Stimulated activated CD4-positive, alpha-beta T cell treated with anti-CD3 and anti-CD28 coated beads, Interleukin-2, amount 100 ng/mL, for 24 hours (primary cell): ENCODE measurements around the gene OST4.

Source experiments
- DNase-seq, 2 donors: peaks; one replicate each; pipeline ENCODE4 v3.0.0-alpha.2; 2020

Gene OST4

DNA sequence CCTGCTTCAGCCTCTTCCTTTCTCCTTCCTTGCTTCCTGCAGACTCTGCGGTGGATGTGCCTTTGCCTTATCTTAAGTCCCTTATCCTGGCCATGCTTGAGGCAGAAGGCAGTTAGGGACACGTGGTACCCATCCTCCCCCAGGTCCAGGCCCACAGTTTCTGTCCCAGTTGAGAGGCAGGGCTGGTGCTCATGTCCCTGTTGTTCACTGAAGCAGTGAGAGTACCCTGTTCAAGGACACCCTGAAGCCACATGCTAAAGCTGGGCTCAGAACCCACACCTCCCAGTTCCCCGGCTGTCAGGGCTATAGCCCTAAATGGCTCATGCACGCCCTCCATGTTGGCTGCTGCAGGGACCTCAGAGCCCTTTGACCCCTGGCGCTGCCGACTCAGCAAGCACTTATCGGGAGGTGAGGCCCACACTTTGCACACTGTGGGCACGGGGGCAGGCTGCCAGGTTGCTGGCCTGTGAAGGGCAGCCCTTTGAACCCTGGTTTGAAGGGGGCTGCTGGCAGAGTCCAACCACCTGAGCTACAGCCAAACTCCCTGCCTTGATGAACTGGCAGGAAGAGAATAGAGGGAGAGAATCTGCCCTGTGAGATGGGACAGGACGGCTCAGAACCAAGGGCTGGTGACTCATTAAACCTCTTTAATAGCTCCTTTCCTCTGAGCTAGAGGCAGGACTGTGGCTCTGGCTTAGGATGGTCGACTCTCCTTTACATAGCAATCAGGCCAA, 21.4 kb upstream of the OST4 start:
- DNase-seq: no peak

DNA sequence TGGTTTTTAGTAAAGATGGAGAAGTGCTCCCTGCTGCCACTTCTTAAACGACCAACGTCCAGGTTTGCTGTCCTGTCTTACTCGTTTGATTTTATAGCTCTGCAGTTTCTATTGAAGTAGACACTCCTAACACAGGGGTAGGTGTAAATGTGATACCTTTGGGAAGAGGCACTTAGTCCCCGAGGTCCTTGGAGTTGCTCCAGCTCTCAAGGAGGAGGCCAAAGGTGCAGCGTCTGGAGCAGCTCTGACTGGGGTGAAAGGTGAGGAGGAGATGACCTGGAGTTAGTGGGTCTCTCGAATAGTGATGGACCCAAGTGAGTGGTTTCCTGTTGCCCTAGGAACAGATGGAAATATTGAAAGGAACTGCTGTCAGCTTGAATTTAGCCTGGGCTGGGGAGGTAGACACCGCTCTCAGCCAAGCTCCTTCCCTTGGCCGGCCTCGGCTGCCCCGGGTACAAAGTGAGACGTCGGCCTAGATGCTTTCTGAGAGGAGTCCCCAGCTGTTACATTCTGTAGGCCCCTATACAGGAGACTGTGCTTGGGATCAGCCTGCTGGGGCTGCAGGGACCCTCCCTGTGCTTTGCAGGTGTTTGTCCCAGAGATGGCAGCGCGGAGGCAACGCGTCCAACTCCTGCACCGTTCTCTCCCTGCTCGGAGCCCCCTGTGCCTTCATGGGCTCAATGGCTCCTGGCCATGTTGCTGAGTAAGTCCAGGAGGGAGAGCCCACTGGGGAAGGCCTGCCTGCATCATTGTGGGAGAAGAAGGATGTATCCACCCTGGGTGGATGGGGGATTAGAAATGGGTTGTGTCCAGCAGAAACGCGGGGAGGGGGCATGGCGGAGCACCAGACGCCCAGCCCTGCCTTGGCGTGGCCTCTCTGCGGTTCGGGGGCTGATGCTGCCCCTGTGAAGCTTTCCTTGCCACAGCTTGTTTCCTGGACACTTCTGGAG, 20.6 kb upstream of the OST4 start:
- DNase-seq: no peak

- no peak for DNase-seq
Measured at GRCh38 chr2:27089111-27089954, 17.9 kb upstream of the OST4 start.

GRCh38 chr2:27088634-27089033, 17.2 kb upstream of the OST4 start:
- no peak for DNase-seq

- DNase-seq: no peak
Measured at GRCh38 chr2:27087823-27088410, 16.5 kb upstream of the OST4 start.

- peak in 1 of 2 donors; percentile 37 for DNase-seq
Measured at GRCh38 chr2:27086724-27087593, 15.5 kb upstream of the OST4 start, which contains the start of gene KHK. TSS of gene KHK (plus strand) at chr2:27086772. CDS start at chr2:27087260, 488 bp downstream.

GRCh38 chr2:27086090-27086723, 14.8 kb upstream of the OST4 start:
- DNase-seq: peak; percentile 98

DNA sequence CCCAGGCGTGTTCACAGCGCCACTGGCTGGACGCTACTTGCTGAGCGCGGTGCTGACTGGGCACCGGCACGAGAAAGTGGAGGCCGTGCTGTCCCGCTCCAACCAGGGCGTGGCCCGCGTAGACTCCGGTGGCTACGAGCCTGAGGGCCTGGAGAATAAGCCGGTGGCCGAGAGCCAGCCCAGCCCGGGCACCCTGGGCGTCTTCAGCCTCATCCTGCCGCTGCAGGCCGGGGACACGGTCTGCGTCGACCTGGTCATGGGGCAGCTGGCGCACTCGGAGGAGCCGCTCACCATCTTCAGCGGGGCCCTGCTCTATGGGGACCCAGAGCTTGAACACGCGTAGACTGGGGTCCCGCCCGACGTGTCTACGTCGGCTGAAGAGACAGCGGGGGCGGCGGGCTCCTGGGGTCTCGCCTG, 14.2 kb upstream of the OST4 start:
- peak; percentile 45 to 54 for DNase-seq

- DNase-seq: no peak
Measured at GRCh38 chr2:27085062-27085672, 13.7 kb upstream of the OST4 start.

- no peak for DNase-seq
Measured at GRCh38 chr2:27084297-27085061, 13.0 kb upstream of the OST4 start.

DNA sequence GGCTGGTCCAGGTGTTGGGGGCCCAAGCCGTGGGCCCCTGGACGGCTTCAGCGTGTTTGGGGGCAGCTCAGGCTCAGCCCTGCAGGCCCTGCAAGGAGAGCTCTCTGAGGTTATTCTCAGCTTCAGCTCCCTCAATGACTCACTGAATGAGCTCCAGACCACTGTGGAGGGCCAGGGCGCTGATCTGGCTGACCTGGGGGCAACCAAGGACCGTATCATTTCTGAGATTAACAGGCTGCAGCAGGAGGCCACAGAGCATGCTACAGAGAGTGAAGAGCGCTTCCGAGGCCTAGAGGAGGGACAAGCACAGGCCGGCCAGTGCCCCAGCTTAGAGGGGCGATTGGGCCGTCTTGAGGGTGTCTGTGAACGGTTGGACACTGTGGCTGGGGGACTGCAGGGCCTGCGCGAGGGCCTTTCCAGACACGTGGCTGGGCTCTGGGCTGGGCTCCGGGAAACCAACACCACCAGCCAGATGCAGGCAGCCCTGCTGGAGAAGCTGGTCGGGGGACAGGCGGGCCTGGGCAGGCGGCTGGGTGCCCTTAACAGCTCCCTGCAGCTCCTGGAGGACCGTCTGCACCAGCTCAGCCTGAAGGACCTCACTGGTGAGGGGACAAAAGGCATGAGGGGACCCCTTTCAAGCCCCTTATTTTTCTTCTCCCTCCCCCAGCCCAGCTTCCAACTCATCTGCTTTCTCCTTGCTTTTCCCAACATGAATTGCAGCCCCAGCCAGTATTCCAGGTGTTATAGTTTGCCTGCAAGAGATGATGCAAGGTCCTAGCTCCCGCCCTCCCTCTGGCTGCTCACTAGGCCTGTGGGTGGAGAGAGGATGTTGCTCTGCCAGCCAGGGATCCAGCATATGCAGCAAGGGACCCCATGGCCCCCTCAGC, 12.2 kb upstream of the OST4 start:
- DNase-seq: no peak

DNA sequence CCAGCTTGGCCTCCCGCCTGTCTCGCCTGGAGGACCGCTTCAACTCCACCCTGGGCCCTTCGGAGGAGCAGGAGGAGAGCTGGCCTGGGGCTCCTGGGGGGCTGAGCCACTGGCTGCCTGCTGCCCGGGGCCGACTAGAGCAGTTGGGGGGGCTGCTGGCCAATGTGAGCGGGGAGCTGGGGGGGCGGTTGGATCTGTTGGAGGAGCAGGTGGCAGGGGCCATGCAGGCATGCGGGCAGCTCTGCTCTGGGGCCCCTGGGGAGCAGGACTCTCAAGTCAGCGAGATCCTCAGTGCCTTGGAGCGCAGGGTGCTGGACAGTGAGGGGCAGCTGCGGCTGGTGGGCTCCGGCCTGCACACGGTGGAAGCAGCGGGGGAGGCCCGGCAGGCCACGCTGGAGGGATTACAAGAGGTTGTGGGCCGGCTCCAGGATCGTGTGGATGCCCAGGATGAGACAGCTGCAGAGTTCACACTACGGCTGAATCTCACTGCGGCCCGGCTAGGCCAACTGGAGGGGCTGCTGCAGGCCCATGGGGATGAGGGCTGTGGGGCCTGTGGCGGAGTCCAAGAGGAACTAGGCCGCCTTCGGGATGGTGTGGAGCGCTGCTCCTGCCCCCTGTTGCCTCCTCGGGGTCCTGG, 11.4 kb upstream of the OST4 start:
- no peak for DNase-seq

- no peak for DNase-seq
Measured at GRCh38 chr2:27081984-27082772, 10.7 kb upstream of the OST4 start.

DNA sequence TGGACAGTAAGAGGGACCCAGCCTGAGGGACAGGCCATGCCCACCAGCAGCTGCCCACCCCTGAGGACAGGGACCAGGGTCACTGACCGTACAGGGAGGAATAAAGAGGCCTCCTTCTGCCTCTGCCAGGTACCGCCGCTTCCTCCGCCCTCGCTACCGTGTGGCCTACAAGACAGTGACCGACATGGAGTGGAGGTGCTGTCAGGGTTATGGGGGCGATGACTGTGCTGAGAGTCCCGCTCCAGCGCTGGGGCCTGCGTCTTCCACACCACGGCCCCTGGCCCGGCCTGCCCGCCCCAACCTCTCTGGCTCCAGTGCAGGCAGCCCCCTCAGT, 9.1 kb upstream of the OST4 start:
- no peak for DNase-seq

DNA sequence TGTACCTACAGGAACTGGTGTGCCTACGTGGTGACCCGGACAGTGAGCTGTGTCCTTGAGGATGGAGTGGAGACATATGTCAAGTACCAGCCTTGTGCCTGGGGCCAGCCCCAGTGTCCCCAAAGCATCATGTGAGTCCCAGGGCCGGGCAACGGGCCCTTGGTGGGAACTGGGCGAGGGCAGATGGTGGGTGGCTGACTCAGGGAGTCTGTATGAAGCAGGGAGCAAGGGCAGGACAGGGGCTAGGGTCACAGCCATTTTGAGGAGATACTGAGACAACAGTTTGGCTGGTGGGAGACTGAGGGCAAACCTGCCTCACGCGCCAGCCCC, 8.7 kb upstream of the OST4 start:
- no peak for DNase-seq

DNA sequence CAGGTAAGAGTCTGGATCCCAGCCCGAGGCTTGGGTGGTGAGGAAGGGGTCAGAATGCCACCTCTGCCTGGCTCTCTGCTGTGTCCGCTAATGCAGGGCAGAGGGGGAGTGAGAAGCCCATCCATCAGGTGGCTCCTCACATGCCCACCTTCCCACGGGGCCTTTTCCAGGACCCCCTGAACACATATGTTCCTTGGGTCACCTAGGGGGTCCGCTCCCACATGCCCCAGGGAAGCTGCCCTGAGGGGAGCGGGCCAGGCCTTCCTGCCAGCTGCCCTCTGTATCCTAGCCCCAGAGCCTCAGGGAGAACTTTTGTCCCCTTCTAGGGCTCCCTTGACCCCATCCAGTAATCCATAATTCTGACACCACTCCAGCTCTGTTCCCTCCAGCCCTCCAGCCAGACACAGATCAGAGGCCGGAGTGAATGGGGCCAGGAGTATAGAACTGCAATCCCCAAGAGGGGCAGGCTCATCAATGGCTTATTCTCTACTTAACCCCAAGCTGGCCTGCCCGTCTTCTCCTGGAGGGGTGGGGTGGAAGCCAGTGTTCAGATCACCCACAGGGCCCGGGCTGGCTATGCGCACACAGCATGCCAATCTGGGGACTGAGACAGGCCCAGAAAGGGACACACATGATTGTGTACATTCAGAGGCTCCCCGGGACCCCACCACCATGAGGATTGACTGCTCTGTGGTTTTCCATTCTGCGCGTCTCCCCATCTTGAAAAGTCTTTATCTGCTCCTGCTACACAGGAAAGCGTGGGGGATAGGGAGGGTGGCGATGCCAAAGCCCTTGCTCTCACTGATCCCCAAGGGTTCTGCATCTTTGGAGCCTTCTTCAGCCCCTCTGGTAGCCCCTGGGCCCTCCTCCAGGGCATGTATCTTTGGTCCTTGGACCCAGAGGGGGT, 8.0 kb upstream of the OST4 start:
- no peak for DNase-seq
